ENCODE results near the gene MYOZ3. TPM values are rescaled to one million over a fixed set of nuclear protein-coding genes. Genes with fewer than 3 reads are reported as not detected.

Gene MYOZ3, protein sequence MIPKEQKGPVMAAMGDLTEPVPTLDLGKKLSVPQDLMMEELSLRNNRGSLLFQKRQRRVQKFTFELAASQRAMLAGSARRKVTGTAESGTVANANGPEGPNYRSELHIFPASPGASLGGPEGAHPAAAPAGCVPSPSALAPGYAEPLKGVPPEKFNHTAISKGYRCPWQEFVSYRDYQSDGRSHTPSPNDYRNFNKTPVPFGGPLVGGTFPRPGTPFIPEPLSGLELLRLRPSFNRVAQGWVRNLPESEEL
- total RNA-seq (0.92 and 1.1 TPM in 2 replicates), polyA plus RNA-seq (0.83 and 1.8 TPM in 2 replicates)

DNA sequence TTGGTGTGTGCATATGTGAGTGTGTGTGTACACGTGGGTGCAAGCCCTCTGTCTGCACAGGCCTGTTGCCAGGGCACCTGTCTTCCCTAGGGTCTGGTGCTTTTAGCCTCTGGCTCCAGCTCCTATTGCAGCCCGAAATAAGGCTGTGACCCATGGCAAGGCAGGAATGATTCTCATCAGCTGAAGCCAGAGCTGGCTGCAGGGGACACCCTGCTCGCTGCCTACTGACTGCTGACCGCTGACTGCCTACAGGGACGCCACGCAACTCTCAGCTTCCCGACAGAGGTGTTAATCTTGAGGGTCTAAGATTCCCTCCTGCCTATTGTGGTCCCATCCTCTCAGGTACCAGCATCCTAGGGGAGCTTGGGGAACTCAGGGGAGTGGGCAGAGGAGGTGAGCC lies at the start of gene MYOZ3:
MYOZ3 (plus strand) TSS at position 166 of the 400 bp plus-strand sequence. CDS start 1,691 bp downstream, outside the sequence.
- H3K4me2 ChIP-seq = no peak within 1 kb of the TSS
- no peaks in the 10 kb centered on the region for H3K9me3 ChIP-seq (ENCODE audit: low read depth)
- no peak for DNase-seq (ENCODE audit: low spot score)
- no peaks in the 10 kb centered on the region for H4K20me1 ChIP-seq (ENCODE audit: insufficient read depth, poor library complexity, severe bottlenecking)
- no peaks in the 10 kb centered on the region for H3K36me3 ChIP-seq (replicated peaks; ENCODE audit: insufficient read depth, low read depth)
- no peak within 1 kb of the TSS for H3K4me3 ChIP-seq
- no peaks in the 10 kb centered on the region for H3K27me3 ChIP-seq
- TF ChIP-seq EZH2phosphoT487 (IDR thresholded peaks at IDR 0.05; ENCODE audit: low read depth, severe bottlenecking, unreplicated experiment) = no peak
- no peak for TF ChIP-seq EZH2 (IDR thresholded peaks at IDR 0.05; ENCODE audit: borderline replicate concordance)
- TF ChIP-seq, protein P1, sequence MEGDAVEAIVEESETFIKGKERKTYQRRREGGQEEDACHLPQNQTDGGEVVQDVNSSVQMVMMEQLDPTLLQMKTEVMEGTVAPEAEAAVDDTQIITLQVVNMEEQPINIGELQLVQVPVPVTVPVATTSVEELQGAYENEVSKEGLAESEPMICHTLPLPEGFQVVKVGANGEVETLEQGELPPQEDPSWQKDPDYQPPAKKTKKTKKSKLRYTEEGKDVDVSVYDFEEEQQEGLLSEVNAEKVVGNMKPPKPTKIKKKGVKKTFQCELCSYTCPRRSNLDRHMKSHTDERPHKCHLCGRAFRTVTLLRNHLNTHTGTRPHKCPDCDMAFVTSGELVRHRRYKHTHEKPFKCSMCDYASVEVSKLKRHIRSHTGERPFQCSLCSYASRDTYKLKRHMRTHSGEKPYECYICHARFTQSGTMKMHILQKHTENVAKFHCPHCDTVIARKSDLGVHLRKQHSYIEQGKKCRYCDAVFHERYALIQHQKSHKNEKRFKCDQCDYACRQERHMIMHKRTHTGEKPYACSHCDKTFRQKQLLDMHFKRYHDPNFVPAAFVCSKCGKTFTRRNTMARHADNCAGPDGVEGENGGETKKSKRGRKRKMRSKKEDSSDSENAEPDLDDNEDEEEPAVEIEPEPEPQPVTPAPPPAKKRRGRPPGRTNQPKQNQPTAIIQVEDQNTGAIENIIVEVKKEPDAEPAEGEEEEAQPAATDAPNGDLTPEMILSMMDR (IDR thresholded peaks at IDR 0.05; ENCODE audit: poor library complexity) = no peak
- H3K79me2 ChIP-seq = no peaks in the 10 kb centered on the region
- H3K4me1 ChIP-seq (ENCODE audit: insufficient read depth) = peaks cover 21% of the 10 kb centered on the region
- no peak within 1 kb of the TSS for H2AFZ ChIP-seq
- WGBS (ENCODE audit: low lambda C conversion rate, missing lambda C conversion rate) = 62% methylated on average over 7 of the region's 7 CpGs
- no peak within 1 kb of the TSS for H3K27ac ChIP-seq
- H3K9me2 ChIP-seq (replicated peaks; ENCODE audit: insufficient read depth) = no peaks in the 10 kb centered on the region

DNA sequence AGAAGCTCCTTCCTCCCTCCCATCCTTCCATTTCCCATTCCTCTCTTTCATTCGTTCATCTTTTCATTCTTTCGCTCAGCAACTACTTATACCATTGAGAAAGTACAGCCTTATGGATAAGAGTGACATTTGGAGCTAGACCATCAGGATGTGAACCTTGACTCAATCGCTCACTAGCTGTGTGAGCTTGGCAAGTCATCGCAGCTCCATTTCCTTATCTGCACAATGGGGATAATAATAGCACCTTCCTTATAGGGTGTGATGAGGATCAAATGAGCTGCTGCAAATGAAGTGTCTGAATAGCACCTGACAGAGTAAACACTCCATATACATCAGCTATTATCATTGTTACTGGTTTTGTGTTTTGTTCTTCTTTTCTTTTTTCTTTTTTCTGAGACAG lies 48.6 kb upstream of the MYOZ3 start:
- Histone ChIP-seq H3K4me1 (ENCODE audit: insufficient read depth) (peaks cover 48% of the 10 kb centered on the region), H3K4me3 (no peak overlapping the region), H2AFZ (no peak overlapping the region), H3K79me2 (no peaks in the 10 kb centered on the region), H3K9me3 (ENCODE audit: low read depth) (no peaks in the 10 kb centered on the region), H3K4me2 (no peak overlapping the region), H3K27me3 (no peaks in the 10 kb centered on the region), H4K20me1 (ENCODE audit: insufficient read depth, poor library complexity, severe bottlenecking) (no peaks in the 10 kb centered on the region), H3K36me3 (replicated peaks; ENCODE audit: insufficient read depth, low read depth) (no peaks in the 10 kb centered on the region), H3K27ac (no peak overlapping the region), H3K9me2 (replicated peaks; ENCODE audit: insufficient read depth) (no peaks in the 10 kb centered on the region)
- TF ChIP-seq, protein P1 (IDR thresholded peaks at IDR 0.05; ENCODE audit: poor library complexity) = no peak
- TF ChIP-seq EZH2 (IDR thresholded peaks at IDR 0.05; ENCODE audit: borderline replicate concordance) (no peak), EZH2phosphoT487 (IDR thresholded peaks at IDR 0.05; ENCODE audit: low read depth, severe bottlenecking, unreplicated experiment) (no peak)
- DNase-seq (ENCODE audit: low spot score) = no peak
- WGBS (ENCODE audit: low lambda C conversion rate, missing lambda C conversion rate) = 73% methylated on average over 4 of the region's 4 CpGs

DNA sequence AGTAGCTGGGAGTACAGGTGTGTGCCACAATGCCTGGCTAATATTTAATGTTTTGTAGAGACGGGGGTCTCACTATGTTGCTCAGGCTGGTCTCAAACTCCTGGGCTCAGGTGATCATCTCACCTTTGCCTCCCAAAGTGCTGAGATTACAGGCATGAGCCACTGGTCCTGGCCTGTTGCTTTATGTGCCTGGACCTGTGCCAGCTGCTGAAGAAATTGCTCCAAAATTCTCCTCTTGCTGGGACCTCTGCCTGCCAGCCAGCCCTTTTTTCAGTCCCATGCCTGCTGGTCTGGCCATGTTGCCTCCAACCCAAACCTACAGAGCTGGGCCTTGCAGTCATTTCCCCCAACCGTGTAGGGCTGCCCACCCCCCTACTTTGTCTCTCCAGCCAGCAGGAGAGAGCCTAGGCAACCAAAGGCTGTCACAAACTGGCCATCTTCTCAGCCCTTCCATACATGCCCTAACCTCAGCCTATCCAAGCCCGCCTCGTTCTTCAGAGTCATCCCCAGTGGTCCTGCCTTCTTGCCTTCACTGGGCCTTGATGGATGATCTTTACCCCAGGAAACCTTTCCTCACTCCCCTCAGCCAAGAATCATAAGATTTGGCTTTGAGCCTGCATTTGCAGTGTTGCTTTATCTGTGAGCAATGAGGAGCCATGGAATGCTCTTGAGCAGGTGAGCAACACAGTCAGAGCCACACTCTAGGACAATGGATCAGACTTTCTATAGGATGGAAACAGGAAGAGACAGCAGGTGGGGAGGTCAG lies 48.0 kb upstream of the MYOZ3 start:
- WGBS (ENCODE audit: low lambda C conversion rate, missing lambda C conversion rate) = 94% methylated on average over 4 of the region's 4 CpGs
- Histone ChIP-seq H3K36me3 (replicated peaks; ENCODE audit: insufficient read depth, low read depth) (no peaks in the 10 kb centered on the region), H3K27ac (no peak overlapping the region), H3K27me3 (no peaks in the 10 kb centered on the region), H3K79me2 (no peaks in the 10 kb centered on the region), H3K9me3 (ENCODE audit: low read depth) (no peaks in the 10 kb centered on the region), H3K4me3 (no peak overlapping the region), H3K4me2 (no peak overlapping the region), H2AFZ (no peak overlapping the region), H3K9me2 (replicated peaks; ENCODE audit: insufficient read depth) (no peaks in the 10 kb centered on the region), H4K20me1 (ENCODE audit: insufficient read depth, poor library complexity, severe bottlenecking) (no peaks in the 10 kb centered on the region), H3K4me1 (ENCODE audit: insufficient read depth) (peaks cover 55% of the 10 kb centered on the region)
- TF ChIP-seq, protein P1 (IDR thresholded peaks at IDR 0.05; ENCODE audit: poor library complexity) = no peak
- TF ChIP-seq EZH2phosphoT487 (IDR thresholded peaks at IDR 0.05; ENCODE audit: low read depth, severe bottlenecking, unreplicated experiment) (no peak), EZH2 (IDR thresholded peaks at IDR 0.05; ENCODE audit: borderline replicate concordance) (no peak)
- no peak for DNase-seq (ENCODE audit: low spot score)

Data from hepatocyte (in vitro differentiated cells).